Femur (tissue), 1 donor: ENCODE measurements around the gene ACOT11.
"Not testable (repeated sequence)": the region's sequence is repeated elsewhere in the genome, so short reads cannot be mapped to it uniquely, and the experiment has no call there.

Experiments
- DNase-seq: peaks from one replicate; pipeline ENCODE4 v3.0.0-alpha.2; 2017

Gene ACOT11

DNA sequence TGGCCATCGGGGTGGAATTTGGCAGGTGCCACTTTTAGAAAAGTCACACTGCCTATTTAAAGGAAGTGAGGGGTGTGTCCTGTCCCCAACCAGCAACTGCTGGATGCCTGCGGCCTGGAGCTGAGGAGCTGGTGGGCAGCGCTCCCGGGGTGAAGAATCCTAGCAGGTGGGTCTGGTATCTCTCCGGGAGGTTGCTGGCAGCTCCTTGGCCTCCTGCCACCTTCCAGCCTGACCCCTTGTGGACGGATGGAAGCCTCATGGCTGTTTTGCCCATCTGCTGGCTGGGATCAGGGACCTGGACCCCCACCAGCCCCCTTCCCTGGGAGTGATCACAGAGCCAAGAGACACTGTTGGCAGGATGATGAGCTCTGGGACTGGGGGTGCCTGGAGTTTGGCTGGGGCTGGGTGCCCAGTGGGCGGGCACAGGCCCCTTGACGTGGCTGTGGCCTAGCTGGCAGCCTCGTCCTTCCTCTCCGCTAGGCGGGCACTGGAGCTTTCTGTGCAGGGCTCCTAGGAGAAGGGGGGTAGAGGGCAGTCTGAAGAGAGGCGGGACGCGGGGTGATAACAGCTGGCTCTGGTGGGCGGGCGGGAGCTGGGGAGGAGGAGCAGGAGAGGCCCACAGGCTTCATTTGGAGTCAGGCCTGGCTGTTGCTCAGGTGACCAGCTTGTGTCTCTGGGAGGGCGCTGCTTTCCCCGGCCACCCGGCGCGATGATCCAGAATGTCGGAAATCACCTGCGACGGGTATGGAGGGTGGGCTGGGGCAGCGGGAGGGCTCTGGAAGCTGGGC, at the start of gene ACOT11:
ACOT11 (plus strand) TSS at position 628 of the 788 bp plus-strand sequence; CDS start at position 710, 82 bp downstream.
- peak; percentile 94 for DNase-seq

DNA sequence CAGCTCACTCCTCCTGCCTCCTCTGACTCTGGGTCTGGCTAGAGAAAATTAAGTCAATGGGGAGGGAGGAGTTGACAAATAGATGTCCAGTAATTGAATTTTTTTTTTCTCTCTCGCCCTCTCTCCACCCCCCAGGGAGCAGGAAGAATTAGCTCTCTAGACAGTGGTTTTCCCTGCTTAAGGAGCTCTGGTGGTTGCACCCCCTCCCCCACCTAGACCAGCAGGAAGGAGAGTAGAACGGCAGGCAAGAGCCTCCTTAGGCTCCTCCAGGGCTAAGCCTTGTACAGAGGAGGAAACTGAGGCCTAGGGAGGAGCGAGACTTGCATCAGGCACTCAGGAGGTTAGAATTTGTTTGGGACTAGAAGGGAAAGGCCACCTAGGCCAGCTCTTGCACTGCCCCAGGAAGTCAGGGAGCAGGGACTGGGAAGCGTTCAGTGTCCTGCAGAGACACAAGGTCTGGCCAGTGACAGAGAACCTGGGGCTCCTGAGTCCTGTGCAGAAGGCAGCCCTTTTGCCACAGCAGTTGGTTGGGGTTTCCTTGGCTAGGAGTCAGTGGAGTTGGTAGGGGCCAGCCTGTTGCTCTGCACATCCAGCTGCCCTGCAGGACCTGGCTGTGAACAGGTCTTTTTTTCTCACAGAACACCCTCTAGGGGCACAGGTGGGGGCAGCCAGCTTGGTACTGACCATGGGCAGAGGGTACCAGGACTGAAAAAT, 49.5 kb upstream of the ACOT11 start:
- DNase-seq, result no peak

DNA sequence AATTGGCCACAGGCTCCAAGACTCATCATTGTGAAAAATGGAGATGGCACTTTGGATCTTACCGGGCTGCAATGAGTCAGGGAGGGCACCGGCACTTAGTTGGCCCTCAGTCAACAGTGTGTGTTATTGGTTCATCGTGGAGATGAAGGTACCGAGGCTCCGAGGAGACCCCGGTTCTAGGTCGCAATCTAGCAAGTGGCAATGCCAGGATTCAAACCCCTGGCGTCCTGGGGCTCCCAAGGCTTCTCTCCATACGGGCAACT, 49.0 kb upstream of the ACOT11 start:
- no peak for DNase-seq

DNA sequence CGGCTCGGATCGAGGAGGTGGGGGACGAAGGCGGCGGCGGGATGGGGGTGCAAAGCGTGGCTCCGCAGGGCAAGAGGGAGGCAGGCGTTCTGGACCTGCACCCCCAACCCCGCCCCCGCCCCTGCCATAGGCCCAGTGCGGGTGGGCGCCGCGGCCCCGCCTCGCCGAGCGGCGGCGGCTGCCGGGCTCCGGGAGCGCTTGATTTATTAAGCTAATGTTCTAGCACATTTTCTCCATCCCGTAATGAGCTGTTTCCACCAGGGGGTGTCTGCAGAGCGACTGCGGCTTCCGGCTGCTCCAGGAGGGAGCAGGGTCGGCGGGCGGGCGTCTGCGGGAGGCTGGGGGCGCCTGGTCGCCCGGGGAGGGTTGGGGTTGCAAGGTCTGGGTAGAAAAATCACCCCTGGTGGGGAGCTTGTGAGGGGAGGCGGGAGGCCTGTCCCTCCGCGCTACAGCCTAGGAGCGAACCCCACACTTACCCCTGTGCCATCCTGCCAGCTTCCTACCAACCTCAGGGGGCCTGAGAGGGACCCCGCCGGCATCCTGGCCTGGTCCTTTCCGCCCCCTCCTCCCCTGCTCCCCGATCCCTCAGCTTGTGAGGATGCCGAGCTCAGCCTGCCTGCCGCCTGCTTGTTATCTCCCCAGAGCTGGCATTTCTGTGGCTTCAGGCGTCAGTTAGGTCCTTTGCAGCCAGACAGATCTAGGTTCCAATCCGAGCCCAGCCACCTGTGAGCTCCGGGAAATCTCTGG, 48.5 kb upstream of the ACOT11 start:
- DNase-seq, result peak; percentile 61

DNA sequence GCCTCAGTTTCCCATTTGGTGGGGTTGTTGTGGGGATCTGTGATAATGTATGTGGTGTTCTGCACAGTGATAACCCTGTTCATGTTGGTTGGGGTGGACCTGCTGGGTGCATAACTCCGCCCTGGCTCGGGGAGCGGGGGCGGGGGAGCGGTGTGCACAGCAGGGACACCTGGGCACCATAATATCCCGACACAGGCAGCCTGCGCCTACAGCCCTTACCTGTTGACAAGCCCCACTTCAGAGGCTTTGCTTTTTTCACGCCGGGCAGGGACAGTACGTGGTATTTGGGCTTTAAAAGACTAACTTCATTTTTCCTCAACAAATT, 48.0 kb upstream of the ACOT11 start:
- DNase-seq, result no peak

DNA sequence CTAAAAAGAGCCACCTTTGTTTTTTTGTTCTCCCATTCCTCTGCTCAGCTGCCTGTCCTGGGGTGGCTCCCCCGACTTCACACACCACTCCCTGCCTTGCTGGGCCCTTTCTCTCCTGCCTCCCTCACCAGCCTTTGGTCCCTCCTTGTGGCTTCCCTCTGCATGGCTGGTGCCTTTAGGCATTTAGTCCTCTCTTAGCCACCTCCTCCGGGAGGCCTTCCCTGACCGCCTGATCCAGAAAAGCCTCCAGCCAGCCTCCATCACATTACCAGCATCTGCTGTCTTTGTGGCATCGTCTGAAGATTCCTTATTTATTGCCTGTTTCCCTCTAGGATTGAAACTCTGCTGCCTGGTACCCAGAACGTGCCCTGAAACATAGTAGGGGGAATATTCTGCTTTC, 46.2 kb upstream of the ACOT11 start:
- DNase-seq, result no peak

DNA sequence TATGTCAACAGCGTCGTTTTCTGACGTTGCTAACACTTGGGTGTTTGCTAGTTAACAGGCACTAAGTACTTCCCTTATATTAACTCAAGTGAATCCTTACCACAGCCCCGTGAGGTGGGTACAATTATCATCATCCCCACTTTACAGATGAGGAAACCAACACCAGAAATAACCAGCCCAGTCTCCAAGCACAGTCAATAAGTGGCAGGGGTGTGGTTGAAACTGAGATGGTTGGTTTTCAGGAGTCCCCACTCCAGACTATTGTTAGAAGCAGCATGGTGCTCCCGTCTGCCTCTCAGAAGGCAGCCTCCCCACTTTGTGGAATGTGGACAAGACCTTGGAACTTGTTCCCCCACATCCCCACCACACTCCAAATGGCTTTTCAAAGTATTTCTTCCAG, 45.7 kb upstream of the ACOT11 start:
- DNase-seq, result no peak

DNA sequence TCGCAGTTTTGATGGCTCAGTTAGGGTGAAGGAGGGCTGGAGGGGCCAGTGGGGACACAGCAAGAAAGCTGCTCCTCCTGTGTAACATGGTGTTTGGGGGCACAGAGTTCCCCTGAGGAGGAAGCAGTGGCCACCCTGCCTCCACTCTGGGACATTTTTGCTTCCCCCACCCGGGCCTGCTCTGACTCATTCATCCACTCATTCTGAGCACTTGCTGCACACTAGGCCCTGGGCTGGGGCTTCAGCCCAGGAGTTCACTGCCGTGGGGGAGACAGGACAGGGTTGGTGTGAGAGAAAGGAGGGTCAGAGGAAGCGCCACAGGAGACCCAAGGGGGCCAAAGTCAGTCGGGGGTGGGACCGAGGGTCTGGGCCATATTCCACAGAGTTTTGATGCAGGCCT, 41.4 kb upstream of the ACOT11 start:
- no peak for DNase-seq

DNA sequence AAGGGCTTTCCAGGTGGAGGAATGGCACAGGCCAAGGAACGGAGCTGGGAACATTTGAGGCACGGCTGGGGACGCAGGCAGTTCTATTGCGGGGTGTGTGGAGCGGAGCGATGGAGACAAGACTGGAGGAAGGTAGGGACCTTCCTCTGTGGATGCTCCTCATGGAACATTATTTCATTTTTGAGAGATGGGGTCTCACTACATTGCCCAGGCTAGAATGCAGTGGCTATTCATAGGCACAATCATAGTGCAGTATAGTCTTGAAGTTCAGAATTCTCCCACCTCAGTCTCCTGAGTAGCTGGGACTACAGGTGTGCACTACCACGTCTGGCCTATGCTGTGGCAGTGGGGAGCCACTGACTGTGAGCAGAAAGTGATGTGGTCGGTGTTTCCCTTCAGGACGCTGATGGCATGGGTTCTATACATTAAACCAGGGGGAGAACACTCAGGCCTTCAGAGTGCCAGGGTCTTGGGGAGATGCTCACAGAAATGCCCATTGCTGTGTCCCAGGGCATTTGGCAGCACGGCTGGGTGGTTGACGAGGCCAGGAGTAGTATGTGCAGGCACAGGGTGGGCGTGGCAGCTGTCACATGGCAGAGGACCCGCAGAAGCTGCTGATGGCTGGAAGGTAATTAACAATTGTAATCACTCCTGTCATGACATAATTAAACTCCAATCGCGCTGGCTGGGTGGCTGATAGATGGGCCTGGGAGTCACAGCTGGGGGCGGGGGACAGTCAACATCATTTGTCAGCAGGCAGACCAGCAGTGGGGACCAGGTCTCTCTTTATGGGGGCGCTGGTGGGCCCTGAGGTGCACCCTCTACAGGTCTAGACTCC, 40.8 kb upstream of the ACOT11 start:
- DNase-seq, result no peak

DNA sequence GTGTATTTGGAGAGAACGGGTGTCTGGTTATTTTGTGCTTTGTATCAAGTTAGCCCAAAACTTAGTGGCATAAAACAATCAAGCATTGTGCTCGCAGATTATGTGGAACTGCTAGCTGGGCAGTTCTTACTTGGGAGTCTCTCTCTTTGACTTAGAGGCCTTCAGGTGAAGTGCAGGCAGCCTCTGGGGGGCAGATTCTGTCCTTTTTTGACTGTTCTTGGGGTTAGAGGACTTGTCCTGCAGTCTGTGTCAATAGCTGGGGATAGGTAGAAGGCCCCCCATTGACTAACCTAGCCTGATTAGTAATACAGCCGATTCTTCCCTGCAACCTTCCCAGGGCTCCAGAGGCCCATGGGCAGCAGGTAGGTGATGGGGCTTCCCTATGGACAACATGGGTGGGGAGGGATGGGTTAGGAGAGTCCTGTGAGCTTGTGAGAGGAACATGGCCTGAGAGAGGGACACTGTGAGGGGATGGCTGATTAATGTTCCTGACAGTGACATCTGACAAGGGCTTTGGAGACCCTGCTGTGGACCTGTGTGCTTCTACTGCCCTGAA, 37.2 kb upstream of the ACOT11 start:
- DNase-seq, result no peak

DNA sequence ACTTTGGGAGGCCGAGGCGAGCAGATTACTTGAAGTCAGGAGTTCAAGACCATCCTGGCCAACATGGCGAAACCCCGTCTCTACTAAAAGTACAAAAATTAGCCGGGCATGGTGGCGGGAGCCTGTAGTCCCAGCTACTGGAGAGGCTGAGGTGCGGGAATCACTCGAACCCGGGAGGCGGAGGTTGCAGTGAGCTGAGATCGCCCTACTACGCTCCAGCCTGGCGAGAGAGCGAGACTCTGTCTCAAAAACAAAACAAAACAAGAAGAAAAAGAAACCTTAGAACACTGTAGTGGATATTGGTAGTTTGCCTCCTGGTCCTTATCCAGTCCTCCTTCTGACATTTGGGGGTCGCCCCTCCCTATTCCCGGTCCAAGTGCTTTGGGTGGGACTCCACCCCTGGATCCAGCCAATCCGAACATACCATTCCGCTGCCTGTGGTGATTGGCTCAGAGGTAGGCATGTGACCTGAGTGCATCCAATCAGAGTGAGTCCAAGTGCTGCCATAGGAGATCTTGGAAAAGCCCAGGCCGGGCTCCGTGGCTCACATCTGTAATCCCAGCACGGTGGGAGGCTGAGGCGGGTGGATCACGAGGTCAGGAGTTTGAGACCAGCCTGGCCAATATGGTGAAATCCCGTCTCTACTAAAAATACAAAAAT, 34.0 kb upstream of the ACOT11 start:
- DNase-seq, result not testable (repeated sequence)

DNA sequence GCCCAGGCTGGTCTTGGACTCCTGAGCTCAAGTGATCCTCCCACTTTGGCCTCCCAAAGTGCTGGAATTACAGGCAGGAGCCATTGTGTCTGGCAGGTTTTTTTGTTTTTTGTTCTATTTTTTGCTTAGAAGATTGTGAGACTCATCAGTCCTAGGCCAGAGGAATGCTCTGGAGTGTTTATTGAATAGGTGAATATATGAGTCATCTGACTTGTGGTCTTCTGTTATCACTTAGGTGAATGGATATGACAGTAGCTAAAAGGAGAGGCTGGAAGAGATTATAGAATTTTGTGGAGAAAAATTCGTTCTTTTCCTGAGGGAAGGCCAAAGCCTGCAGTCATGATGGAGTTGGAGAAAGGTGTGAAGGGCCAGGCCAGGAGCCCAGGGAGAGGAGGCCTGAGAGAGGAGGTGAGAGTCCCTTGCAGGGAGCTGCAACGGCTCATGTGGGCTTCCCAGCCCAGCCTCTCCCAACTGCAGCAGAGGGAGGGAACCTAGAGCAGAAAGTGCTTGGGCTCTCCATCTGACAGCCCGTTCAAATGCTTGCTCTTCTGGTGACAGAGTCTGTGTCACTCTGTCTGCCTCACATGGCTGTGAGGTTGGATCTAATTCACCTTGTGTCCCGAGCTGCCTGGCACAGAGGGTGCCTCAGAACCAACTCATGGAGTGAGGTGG, 31.6 kb upstream of the ACOT11 start:
- no peak for DNase-seq

DNA sequence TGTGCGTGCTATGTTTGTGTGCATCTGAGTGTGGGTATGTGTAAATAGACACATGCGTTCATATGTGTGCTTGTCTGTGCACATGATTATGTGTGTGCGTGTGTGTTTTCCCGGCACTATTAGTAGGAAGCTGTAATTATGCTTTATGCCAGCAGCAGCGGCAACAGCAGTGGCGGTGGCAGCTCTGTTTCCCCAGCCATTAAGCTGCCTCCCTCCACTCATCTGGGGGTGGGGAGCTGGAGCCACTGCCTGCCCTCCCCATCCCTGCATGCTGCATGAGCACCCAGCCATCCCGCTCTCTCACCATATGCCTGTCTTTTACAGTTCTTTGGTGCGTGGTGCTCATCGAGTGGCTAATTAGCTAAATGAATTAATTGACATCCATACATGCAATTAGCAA, 30.5 kb upstream of the ACOT11 start:
- DNase-seq, result no peak

DNA sequence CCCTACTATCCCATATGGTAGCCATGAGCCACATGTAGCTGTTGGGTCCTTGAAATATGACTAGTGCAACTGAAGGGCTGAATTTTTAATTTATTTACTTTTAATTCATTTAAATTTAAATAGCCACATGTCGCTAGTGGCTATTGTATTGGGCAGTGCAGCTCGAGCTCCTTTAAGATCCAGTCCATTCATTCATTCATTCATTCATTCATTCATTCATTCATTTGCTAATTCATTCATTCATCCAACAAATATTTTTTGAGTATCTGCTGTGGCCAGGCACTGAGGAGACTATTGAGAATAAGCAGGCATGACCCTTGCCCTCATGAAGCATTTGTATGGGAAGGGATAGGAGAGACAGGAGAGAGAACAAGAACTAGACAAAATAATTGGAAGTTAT, 29.5 kb upstream of the ACOT11 start:
- no peak for DNase-seq

DNA sequence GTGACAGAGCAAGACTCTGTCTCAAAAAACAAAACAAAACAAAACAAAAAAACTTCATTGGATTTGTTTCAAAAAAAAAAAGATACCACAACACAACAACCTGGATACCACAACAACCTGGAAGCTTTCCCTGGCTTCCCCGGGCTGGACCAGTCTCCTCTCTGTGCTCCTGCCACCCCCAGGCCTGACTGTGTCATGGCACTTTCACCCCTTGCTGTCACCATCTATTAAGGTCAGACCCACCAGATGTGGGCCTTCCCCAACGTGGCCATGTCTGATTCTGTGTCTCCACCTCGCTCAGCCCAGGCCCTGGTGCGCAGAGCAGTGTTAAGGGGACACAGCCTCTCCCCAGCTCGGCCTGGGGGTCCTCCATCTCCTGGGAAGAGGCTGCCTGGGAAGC, 28.3 kb upstream of the ACOT11 start:
- DNase-seq, result no peak

DNA sequence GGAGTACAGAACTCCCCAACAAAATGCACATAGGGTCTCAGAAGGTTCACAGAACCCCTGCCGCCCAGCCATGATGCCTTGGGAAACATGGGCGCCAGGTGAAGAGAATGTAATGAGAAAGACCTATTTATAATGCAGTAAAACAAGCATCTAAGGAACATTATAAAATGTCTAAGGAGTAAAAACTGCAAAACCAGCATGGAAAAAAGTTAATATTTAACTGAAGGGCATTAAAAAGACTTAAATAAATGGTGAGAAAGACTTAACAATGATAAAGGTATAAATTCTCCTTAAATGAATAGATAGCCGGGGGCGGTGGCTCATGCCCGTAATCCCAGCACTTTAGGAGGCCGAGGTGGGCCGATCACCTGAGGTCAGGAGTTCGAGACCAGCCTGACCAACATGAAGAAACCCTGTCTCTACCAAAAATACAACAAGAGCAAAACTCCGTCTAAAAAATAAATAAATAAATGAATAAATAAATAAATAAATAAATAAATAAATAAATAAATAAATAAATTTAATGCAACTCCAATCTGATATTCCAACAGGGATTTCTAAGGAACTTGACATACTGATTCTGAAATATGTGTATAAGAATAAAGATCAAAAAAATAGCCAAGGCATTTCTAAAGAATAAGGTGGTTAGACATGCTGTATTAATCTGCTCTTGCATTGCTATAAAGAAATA, 27.3 kb upstream of the ACOT11 start:
- no peak for DNase-seq

DNA sequence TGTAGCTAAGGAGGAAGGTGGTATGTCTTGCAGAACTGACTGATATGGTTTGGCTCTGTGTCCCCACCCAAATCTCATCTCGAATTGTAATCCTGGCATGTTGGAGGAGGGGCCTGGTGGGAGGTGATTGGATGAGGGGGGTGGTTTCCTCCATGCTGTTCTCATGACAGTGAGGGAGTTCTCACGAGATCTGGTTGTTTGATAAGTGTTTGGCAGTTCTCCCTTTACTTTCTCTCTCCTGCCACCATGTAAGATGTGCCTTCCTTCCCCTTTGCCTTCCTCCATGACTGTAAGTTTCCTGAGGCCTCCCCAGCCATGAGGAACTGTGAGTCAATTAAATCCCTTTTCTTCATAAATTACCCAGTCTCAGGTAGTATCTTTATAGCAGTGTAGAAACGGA, 21.5 kb upstream of the ACOT11 start:
- not testable (repeated sequence) for DNase-seq

DNA sequence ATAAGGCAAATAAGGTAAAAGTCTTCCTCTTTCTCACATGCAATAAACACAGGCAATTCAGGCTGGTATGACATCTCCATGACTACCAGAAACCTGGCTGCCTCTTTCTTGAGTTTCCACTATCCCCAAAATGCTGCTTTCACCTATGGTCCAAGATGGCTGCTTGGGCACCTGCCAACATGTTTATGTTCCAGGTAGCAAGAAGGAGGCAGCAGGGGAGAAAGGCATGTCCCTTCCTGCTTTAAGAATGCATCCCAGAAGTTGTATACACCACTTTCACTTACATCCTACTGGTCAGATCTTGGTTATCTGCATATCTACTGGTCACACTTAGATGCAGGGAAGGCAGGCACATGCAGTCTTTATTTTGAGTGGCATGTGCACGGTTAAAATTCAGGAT, 19.4 kb upstream of the ACOT11 start:
- DNase-seq, result no peak

DNA sequence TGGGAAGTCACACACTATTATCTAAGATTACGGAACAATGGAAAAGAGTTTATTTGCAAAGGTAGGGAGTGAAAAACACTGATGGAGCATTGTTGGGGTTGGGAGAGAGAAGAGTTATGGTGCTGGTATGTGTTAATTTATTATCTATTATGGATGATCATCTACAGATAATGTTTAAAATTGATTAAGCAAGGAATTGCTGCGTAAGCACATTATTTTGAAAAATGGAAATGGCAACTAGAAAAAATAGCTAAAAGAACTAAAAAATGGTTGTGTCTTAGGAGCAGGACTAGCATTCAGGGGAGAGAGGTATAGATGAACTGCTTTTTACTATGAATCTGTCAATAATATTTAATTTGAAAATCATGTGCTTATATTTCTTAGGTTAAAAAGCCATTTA, 16.0 kb upstream of the ACOT11 start:
- DNase-seq, result no peak

DNA sequence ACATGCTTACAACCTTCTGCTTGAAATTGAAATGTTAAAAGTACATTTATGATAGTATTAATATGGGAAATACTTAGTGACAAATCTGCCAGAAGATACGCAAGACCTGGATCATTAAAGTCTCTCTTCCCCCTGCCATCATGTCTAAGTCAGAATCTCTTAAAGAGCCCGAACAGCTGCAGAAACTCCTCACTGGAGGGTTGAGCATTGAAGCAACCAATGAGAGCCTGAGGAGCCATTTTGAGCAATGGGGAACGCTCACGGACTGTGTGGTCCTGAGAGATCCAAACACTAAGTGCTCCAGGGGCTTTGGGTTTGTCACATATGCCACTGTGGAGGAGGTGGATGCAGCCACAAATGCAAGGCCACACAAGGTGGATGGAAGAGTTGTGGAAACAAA, 11.4 kb upstream of the ACOT11 start:
- DNase-seq, result not testable (repeated sequence)

DNA sequence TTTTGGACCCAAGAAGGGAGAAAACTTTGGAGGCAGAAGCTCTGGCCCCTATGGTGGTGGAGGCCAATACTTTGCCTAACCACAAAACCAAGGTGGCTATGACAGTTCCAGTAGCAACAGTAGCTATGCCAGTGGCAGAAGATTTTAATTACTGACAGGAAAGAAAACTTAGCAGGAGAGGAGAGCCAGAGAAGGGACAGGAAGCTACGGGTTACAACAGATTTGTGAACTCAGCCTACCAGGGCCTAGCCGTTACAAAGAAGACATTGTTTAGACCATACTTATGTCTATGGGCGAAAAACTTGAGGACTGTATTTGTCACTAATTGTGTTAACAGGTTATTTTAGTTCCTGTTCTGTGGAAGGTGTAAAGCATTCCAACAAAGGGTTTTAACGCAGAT, 10.4 kb upstream of the ACOT11 start:
- DNase-seq, result no peak
